Testis (tissue), 3 donors: Measurements from ENCODE around the gene ATG10. TPM values are rescaled to one million over a fixed set of nuclear protein-coding genes. Genes with fewer than 3 reads are reported as not detected.

Source experiments
- DNase-seq: peaks from one replicate; pipeline ENCODE4 v3.0.0-alpha.2; 2019
- H3K27ac ChIP-seq, 2 donors: fragments of 200-600 bp; sonication (generic); one replicate each; pipeline ENCODE4 v1.5.1; 2019
- H3K27me3 ChIP-seq: fragments of 200-600 bp; sonication (generic); one replicate; pipeline ENCODE4 v1.5.1; 2019
- H3K36me3 ChIP-seq: fragments of 200-600 bp; sonication (generic); one replicate; pipeline ENCODE4 v1.5.1; 2017; ENCODE audit warnings: low read depth; ENCODE audit errors: missing control alignments
- H3K4me1 ChIP-seq: fragments of 200-600 bp; sonication (generic); one replicate; pipeline ENCODE4 v1.5.1; 2019
- H3K4me3 ChIP-seq, 2 donors: fragments of 200-600 bp; sonication (generic); one replicate each; pipeline ENCODE4 v1.5.1; 2017 to 2019
- H3K9me3 ChIP-seq: fragments of 200-600 bp; sonication (generic); one replicate; pipeline ENCODE4 v1.5.1; 2017
- CTCF ChIP-seq, 3 experiments: fragments of 450-650 bp in 2 of 3; fragments of 200-600 bp in 1 of 3; sonication (generic) in 1 of 3; IDR thresholded peaks; one replicate each; pipeline ENCODE4 v1.5.1; 2016 to 2019; ENCODE audit warnings: antibody characterized with exemption in 3 of 3, mild to moderate bottlenecking in 2 of 3, moderate library complexity in 1 of 3
- POLR2A ChIP-seq: fragments of 450-650 bp; IDR thresholded peaks from one replicate; pipeline ENCODE4 v1.6.1; 2017; ENCODE audit warnings: antibody characterized with exemption, mild to moderate bottlenecking, moderate library complexity
- WGBS, 2 donors: methylation state at CpG; one replicate each; pipeline ENCODE4 v1.1.5; 2018; 5-methylcytosine and 5-hydroxymethylcytosine counted together
- intact Hi-C: fragments of 100-400 bp; cut with DNase I; formaldehyde crosslinking; loops from one replicate; pipeline ENCODE4 v1.15.1; 2023; ENCODE audit warnings: low total_unique reads
- polyA plus RNA-seq: library from polyadenylated mRNA; stranded (reverse); fragments of 350-450 nt; fragmentation: Illumina TruSeq; extraction: RNeasy Lipid Tissue Mini Kit (QIAGEN cat#74804); gene quantifications from one replicate; pipeline ENCODE4 v1.2.3, GENCODE V29; 2014; ENCODE audit warnings: low read depth, low replicate concordance; ENCODE audit not compliant: insufficient read depth
- small RNA-seq, 2 donors: library from RNA; depleted of rRNA; stranded (forward); fragments of <200 nt; gene quantifications; one replicate each; pipeline ENCODE3, GENCODE V24; 2016
- total RNA-seq, 2 donors: library from RNA; depleted of rRNA; stranded (reverse); fragments of >200 nt; gene quantifications; one replicate each; pipeline ENCODE4 v1.2.3, GENCODE V29; 2016

Gene ATG10
- total and polyA plus RNA-seq, 3 donors from 2014 or later = 10.0 to 15.1 (median 14.4) TPM

GRCh38 chr5:82301190-82301589, 329.4 kb downstream of the ATG10 start:
- Histone ChIP-seq H3K4me1 (no peaks in the 10 kb centered on the region), H3K4me3 (no peak overlapping the region), H3K27ac (no peak overlapping the region), H3K27me3 (no peaks in the 10 kb centered on the region), H3K36me3 (no peaks in the 10 kb centered on the region), H3K9me3 (no peaks in the 10 kb centered on the region)
- TF ChIP-seq CTCF (IDR thresholded peaks at IDR 0.05) (no peak), POLR2A (no peak)
- intact Hi-C loops = no loop called here
- WGBS, 2 donors = 87 to 94% methylated on average over 3 of the region's 3 CpGs
- DNase-seq = no peak

Small RNA genes within 50 kb of the gene (small RNA-seq; reads per million reads assigned to genes)
- gene AC010598.1 = 0 reads per million in 2 donors
- gene RN7SL378P = 0 reads per million in 2 donors

Other genes with a start within 250 kb of the ATG10 start
- gene SSBP2, start 220.9 kb upstream of the ATG10 start, total RNA-seq = 10 to 100 TPM; 17.5 to 22.7 TPM
- gene SSBP2, start 220.9 kb upstream of the ATG10 start, polyA plus RNA-seq = 27.6 TPM